SU-DHL-6 (cell line): ENCODE results near the gene RPL22.

ENCODE experiments used
- EZH2phosphoT487 ChIP-seq: fragments of 200-600 bp; sonication (generic), shearing (Covaris generic); conservative IDR thresholded peaks from 2 replicates; pipeline ENCODE4 v1.6.1; 2018; ENCODE audit warnings: mild to moderate bottlenecking, antibody characterized with exemption, low read length, moderate library complexity, mixed read lengths
- TF ChIP-seq, protein P1 (sequence below): fragments of 200-600 bp; sonication (generic); IDR thresholded peaks from one replicate; pipeline ENCODE4 v1.5.1; 2017; ENCODE audit warnings: antibody characterized with exemption, mild to moderate bottlenecking, low read length, moderate library complexity; ENCODE audit not compliant: insufficient read depth, poor library complexity, severe bottlenecking

DNA sequence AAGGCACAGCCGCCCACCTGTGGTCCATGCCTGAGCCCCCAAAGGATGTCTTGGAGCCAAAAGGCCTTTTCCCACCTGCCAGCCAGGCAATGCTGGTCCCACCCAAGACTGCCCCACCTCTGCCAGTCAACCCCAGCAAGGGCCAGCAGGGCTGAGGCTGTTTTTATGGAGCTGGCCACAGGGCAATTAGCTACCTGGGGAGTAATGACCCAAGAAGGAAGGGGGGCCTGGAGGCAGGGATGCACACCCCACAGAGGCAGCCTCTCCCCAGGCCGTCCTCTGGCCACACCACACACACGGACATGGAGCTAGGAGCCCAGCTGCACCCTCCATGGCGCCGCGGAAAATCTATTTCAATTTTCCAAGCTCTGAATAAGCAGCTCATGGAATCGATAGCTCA is 46.5 kb downstream of the RPL22 start:
- TF ChIP-seq EZH2phosphoT487 = no peak
- TF ChIP-seq, protein P1, sequence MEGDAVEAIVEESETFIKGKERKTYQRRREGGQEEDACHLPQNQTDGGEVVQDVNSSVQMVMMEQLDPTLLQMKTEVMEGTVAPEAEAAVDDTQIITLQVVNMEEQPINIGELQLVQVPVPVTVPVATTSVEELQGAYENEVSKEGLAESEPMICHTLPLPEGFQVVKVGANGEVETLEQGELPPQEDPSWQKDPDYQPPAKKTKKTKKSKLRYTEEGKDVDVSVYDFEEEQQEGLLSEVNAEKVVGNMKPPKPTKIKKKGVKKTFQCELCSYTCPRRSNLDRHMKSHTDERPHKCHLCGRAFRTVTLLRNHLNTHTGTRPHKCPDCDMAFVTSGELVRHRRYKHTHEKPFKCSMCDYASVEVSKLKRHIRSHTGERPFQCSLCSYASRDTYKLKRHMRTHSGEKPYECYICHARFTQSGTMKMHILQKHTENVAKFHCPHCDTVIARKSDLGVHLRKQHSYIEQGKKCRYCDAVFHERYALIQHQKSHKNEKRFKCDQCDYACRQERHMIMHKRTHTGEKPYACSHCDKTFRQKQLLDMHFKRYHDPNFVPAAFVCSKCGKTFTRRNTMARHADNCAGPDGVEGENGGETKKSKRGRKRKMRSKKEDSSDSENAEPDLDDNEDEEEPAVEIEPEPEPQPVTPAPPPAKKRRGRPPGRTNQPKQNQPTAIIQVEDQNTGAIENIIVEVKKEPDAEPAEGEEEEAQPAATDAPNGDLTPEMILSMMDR = no peak
